HepG2 (cell line): ENCODE data around the gene MIER2. TPM values are rescaled to one million over a fixed set of nuclear protein-coding genes. Genes with fewer than 3 reads are reported as not detected.

ENCODE experiments used
- ATAC-seq: fragments of 200-7000 bp; cut with Tn5 transposase; 3 replicates; pipeline ENCODE4 v1.9.1; 2020; ENCODE audit warnings: mild to moderate bottlenecking, moderate library complexity
- BruUV-seq: library from RNA; stranded (reverse); fragments of 400-500 nt; replicated peaks from 2 replicates; lab custom pipeline; 2021; lab: Mats Ljungman, UMichigan
- CTCF ChIA-PET: fragments of 300-600 bp; formaldehyde crosslinking; extraction: SDS; loops from one replicate; lab custom pipeline; 2021; ENCODE audit warnings: low total read pairs, inconsistent platforms, low intra/inter-chr PET ratio; lab: Yijun Ruan, JAX
- POLR2A ChIA-PET: fragments of 350-600 bp; sonication (Branson Sonifier 250); formaldehyde crosslinking; loops from one replicate; lab custom pipeline; 2020; ENCODE audit warnings: antibody characterized with exemption, inconsistent platforms; lab: Yijun Ruan, JAX
- DNase-seq: peaks from one replicate; pipeline ENCODE4 v3.0.0-alpha.2; 2015; ENCODE audit warnings: low spot score
- FAIRE-seq: peaks from 3 replicates; lab custom pipeline; 2011; peaks lifted over from hg19 to GRCh38; lab: Jason Lieb, UNC
- H2AFZ ChIP-seq: one replicate; pipeline ENCODE4 v1.6.1; 2011; ENCODE audit warnings: low read length, inconsistent platforms
- H3K27ac ChIP-seq: fragments of 300-600 bp; 3 replicates; pipeline ENCODE4 v1.8.0; 2011; ENCODE audit warnings: mixed run types, mild to moderate bottlenecking, mixed read lengths, low read length, inconsistent platforms; ENCODE audit not compliant: insufficient read depth; ENCODE audit errors: extremely low read length
- H3K27me3 ChIP-seq, 2 experiments: fragments of 200-600 bp in 1 of 2; 2 replicates in 1 of 2; 3 replicates in 1 of 2; pipeline versions ENCODE4 v1.6.0 to v1.8.0; 2011; ENCODE audit warnings: low read length in 2 of 2, mild to moderate bottlenecking in 2 of 2, moderate library complexity in 2 of 2, inconsistent platforms in 1 of 2; ENCODE audit not compliant: insufficient read depth in 2 of 2, control insufficient read depth in 1 of 2
- H3K36me3 ChIP-seq, 2 experiments: fragments of 200-600 bp in 1 of 2; replicated peaks in 1 of 2; 2 replicates in 1 of 2; 3 replicates in 1 of 2; pipeline versions ENCODE4 v1.5.1 to v1.8.0; 2011; ENCODE audit warnings: low read length in 2 of 2, inconsistent platforms in 1 of 2; ENCODE audit not compliant: insufficient read depth in 2 of 2, control insufficient read depth in 1 of 2
- H3K4me1 ChIP-seq: 2 replicates; pipeline ENCODE4 v1.5.1; 2012; ENCODE audit warnings: low read length, inconsistent platforms; ENCODE audit not compliant: insufficient read depth
- H3K4me2 ChIP-seq: 2 replicates; pipeline ENCODE4 v1.6.0; 2011; ENCODE audit warnings: low read depth, low read length, inconsistent platforms
- H3K4me3 ChIP-seq, 3 experiments: fragments of 200-600 bp in 1 of 3; sonication (generic), shearing (Covaris generic) in 1 of 3; replicated peaks in 1 of 3; 2 replicates each; pipeline ENCODE4 v1.5.1; 2011 to 2016; ENCODE audit warnings: low read length in 3 of 3, inconsistent platforms in 2 of 3, low read depth in 2 of 3, mild to moderate bottlenecking in 2 of 3, control low read depth in 1 of 3, mixed read lengths in 1 of 3; ENCODE audit not compliant: insufficient read depth in 1 of 3
- H3K79me2 ChIP-seq: one replicate; pipeline ENCODE4 v1.6.1; 2011; ENCODE audit warnings: low read length, inconsistent platforms; ENCODE audit not compliant: insufficient read depth
- H3K9ac ChIP-seq: 2 replicates; pipeline ENCODE4 v1.6.0; 2011; ENCODE audit warnings: mild to moderate bottlenecking, low read depth, low read length, inconsistent platforms; ENCODE audit not compliant: insufficient read depth
- H3K9me3 ChIP-seq: 2 replicates; pipeline ENCODE4 v1.5.1; 2012; ENCODE audit warnings: mild to moderate bottlenecking, low read length
- H4K20me1 ChIP-seq: 2 replicates; pipeline ENCODE4 v1.6.0; 2011; ENCODE audit warnings: inconsistent platforms, mild to moderate bottlenecking, low read length, moderate library complexity; ENCODE audit not compliant: insufficient read depth
- ATRX ChIP-seq: sonication (generic); formaldehyde crosslinking; IDR thresholded peaks from 2 replicates; pipeline ENCODE4 v1.4.0; 2020; ENCODE audit warnings: missing genetic modification reagents, borderline replicate concordance
- NRL ChIP-seq: sonication (generic); formaldehyde crosslinking; IDR thresholded peaks from 2 replicates; pipeline ENCODE4 v1.5.0; 2020; ENCODE audit warnings: missing genetic modification reagents, mild to moderate bottlenecking, moderate library complexity, borderline replicate concordance
- ZBTB38 ChIP-seq: sonication (generic); formaldehyde crosslinking; IDR thresholded peaks from 2 replicates; pipeline ENCODE4 v1.5.1; 2020; ENCODE audit warnings: mild to moderate bottlenecking, missing genetic modification reagents
- ZC3H13 ChIP-seq: sonication (generic); formaldehyde crosslinking; IDR thresholded peaks from 2 replicates; pipeline ENCODE4 v1.8.1; 2023; ENCODE audit warnings: mild to moderate bottlenecking, missing genetic modification reagents, moderate library complexity
- ZNF446 ChIP-seq: sonication (generic); formaldehyde crosslinking; IDR thresholded peaks from 2 replicates; pipeline ENCODE4 v1.5.0; 2020; ENCODE audit warnings: mild to moderate bottlenecking, missing genetic modification reagents
- ZNF501 ChIP-seq: sonication (generic); formaldehyde crosslinking; IDR thresholded peaks from 2 replicates; pipeline ENCODE4 v1.5.1; 2020; ENCODE audit warnings: mild to moderate bottlenecking, moderate library complexity, missing genetic modification reagents
- ZNF598 ChIP-seq: sonication (generic); formaldehyde crosslinking; IDR thresholded peaks from 2 replicates; pipeline ENCODE4 v1.5.1; 2020; ENCODE audit warnings: mild to moderate bottlenecking, missing genetic modification reagents, borderline replicate concordance
- ZSCAN25 ChIP-seq: sonication (generic); formaldehyde crosslinking; IDR thresholded peaks from 2 replicates; pipeline ENCODE4 v1.8.0; 2022; ENCODE audit warnings: mild to moderate bottlenecking, missing genetic modification reagents
- WGBS: methylation state at CpG from one replicate; pipeline ENCODE4 v1.1.6; 2017; ENCODE audit warnings: low lambda C conversion rate; 5-methylcytosine and 5-hydroxymethylcytosine counted together
- in situ Hi-C: cut with HindIII; loops from 2 replicates; pipeline ENCODE4 v1.10.0; 2017; ENCODE audit warnings: low pct_unique_long_range_greater_than_20kb; ENCODE audit not compliant: extremely low pct_ligation_motif_present
- intact Hi-C: fragments of 100-400 bp; cut with micrococcal nuclease; formaldehyde crosslinking; loops from one replicate; pipeline ENCODE4 v1.10.0; 2022; ENCODE audit not compliant: unreplicated experiment
- polyA plus RNA-seq, 8 experiments: library from polyadenylated mRNA; depleted of rRNA in 3 of 8; stranded (reverse) in 7 of 8; unstranded in 1 of 8; fragments of >200 nt; fragmentation: Illumina TruSeq in 4 of 8; extraction: Trizol in 4 of 8; gene quantifications; 2 replicates each; pipeline versions ENCODE4 v1.2.1 to v1.2.3, GENCODE V29; 2011 to 2016; ENCODE audit warnings: low read depth in 4 of 8, missing spikeins in 1 of 8, mixed read lengths in 1 of 8; ENCODE audit not compliant: insufficient read depth in 1 of 8
- total RNA-seq, 5 experiments: library from RNA; depleted of rRNA; stranded (reverse); fragments of >200 nt; fragmentation: Illumina TruSeq; extraction: Trizol; gene quantifications; 2 replicates each; pipeline ENCODE4 v1.2.3, GENCODE V29; 2016; ENCODE audit warnings: low read depth in 1 of 5
- TF ChIP-seq, protein P1 (sequence below): sonication (generic); formaldehyde crosslinking; IDR thresholded peaks from 2 replicates; pipeline ENCODE4 v1.5.1; 2020; ENCODE audit warnings: mild to moderate bottlenecking, missing genetic modification reagents, moderate library complexity
- TF ChIP-seq, protein P2 (sequence below): sonication (generic); formaldehyde crosslinking; IDR thresholded peaks from 2 replicates; pipeline ENCODE4 v1.4.0; 2020; ENCODE audit warnings: missing genetic modification reagents, mild to moderate bottlenecking, borderline replicate concordance
- TF ChIP-seq, protein P3 (sequence below): sonication (generic); formaldehyde crosslinking; IDR thresholded peaks from 2 replicates; pipeline ENCODE4 v1.9.0; 2022; ENCODE audit warnings: missing genetic modification reagents, mild to moderate bottlenecking, borderline replicate concordance

Gene MIER2
- total and polyA plus RNA-seq, 2 of the 13 experiments (the other 11 are each of a cell fraction or from before 2014, with no cell fraction given), result 9.6 to 25.7 TPM

DNA sequence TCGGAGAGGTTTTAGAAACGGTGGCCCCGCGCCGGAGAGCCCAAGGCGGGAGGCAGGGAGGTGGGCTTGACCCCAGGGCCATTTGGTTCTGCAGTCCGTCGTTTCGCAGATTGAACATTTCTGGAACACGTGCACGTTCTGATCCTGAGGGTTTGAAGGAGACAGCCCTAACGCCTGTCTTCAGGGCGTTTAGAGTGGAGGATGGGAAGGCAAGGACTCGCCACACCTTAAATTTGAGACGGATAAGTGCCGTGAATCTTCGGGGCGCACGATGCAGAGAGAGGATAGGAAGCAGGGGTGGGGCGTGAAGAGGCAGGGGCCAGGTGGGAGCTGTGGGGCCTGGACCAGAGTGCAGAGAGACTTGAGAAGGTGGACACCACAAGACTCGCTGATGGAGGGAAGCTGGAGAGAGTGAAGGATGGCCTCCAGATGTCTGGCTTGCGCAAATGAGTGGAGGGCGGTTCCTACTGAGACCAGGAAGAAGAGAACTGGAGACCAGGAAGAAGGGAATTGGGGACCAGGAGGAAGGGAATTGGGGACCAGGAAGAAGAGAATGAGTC lies 804 bp upstream of the MIER2 start:
- 91% methylated on average over 23 of the region's 23 CpGs for WGBS
- POLR2A ChIA-PET, result interaction anchor here (0.6 kb wide), 1 partner anchor 179 kb away, joined by 4 read pairs; no protein-coding TSS in a partner anchor

More for the DNA sequence above, 804 bp upstream of the MIER2 start:
- DNase-seq (no peak), ATAC-seq (no peak), FAIRE-seq (no peak)
- Histone ChIP-seq H3K4me3 (peak overlapping the region in 1 of 3 experiments; percentile 72; a peak in 1 of 6 replicates), H3K36me3 (peaks cover 0 to 1% of the 10 kb centered on the region in 2 experiments; a peak in 1 of 5 replicates), H3K79me2 (peaks cover 37% of the 10 kb centered on the region), H2AFZ (no peak overlapping the region), H3K27ac (no peak overlapping the region), H3K27me3 (no peaks in the 10 kb centered on the region; a peak in 1 of 5 replicates), H4K20me1 (peaks cover 24% of the 10 kb centered on the region), H3K9ac (no peak overlapping the region), H3K9me3 (no peaks in the 10 kb centered on the region), H3K4me1 (peaks cover 57% of the 10 kb centered on the region), H3K4me2 (peak overlapping the region; percentile 61)
- in situ Hi-C loops, result no loop called here
- intact Hi-C loops, result no loop called here
- no TSS peak for BruUV-seq
- TF ChIP-seq, protein P1, sequence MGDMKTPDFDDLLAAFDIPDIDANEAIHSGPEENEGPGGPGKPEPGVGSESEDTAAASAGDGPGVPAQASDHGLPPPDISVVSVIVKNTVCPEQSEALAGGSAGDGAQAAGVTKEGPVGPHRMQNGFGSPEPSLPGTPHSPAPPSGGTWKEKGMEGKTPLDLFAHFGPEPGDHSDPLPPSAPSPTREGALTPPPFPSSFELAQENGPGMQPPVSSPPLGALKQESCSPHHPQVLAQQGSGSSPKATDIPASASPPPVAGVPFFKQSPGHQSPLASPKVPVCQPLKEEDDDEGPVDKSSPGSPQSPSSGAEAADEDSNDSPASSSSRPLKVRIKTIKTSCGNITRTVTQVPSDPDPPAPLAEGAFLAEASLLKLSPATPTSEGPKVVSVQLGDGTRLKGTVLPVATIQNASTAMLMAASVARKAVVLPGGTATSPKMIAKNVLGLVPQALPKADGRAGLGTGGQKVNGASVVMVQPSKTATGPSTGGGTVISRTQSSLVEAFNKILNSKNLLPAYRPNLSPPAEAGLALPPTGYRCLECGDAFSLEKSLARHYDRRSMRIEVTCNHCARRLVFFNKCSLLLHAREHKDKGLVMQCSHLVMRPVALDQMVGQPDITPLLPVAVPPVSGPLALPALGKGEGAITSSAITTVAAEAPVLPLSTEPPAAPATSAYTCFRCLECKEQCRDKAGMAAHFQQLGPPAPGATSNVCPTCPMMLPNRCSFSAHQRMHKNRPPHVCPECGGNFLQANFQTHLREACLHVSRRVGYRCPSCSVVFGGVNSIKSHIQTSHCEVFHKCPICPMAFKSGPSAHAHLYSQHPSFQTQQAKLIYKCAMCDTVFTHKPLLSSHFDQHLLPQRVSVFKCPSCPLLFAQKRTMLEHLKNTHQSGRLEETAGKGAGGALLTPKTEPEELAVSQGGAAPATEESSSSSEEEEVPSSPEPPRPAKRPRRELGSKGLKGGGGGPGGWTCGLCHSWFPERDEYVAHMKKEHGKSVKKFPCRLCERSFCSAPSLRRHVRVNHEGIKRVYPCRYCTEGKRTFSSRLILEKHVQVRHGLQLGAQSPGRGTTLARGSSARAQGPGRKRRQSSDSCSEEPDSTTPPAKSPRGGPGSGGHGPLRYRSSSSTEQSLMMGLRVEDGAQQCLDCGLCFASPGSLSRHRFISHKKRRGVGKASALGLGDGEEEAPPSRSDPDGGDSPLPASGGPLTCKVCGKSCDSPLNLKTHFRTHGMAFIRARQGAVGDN (CRISPR knock-in tag), result 0 out of 2 replicates have a peak, but pooled peaks have one; percentile 4
- TF ChIP-seq, protein P2, sequence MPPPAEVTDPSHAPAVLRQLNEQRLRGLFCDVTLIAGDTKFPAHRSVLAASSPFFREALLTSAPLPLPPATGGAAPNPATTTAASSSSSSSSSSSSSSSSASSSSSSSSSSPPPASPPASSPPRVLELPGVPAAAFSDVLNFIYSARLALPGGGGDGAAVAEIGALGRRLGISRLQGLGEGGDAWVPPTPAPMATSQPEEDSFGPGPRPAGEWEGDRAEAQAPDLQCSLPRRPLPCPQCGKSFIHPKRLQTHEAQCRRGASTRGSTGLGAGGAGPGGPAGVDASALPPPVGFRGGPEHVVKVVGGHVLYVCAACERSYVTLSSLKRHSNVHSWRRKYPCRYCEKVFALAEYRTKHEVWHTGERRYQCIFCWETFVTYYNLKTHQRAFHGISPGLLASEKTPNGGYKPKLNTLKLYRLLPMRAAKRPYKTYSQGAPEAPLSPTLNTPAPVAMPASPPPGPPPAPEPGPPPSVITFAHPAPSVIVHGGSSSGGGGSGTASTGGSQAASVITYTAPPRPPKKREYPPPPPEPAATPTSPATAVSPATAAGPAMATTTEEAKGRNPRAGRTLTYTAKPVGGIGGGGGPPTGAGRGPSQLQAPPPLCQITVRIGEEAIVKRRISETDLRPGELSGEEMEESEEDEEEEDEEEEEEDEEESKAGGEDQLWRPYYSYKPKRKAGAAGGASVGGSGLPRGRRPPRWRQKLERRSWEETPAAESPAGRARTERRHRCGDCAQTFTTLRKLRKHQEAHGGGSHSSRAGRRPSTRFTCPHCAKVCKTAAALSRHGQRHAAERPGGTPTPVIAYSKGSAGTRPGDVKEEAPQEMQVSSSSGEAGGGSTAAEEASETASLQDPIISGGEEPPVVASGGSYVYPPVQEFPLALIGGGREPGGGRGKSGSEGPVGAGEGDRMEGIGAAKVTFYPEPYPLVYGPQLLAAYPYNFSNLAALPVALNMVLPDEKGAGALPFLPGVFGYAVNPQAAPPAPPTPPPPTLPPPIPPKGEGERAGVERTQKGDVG, result 0 out of 2 replicates have a peak, but pooled peaks have one; percentile 13
- TF ChIP-seq ATRX (CRISPR knock-in tag), result no peak
- no peak for TF ChIP-seq ZNF501 (CRISPR knock-in tag)
- TF ChIP-seq ZNF446 (CRISPR knock-in tag), result no peak
- TF ChIP-seq NRL (CRISPR knock-in tag), result peak; percentile 86; the same call in 1 of the 2 replicates
- TF ChIP-seq, protein P3, sequence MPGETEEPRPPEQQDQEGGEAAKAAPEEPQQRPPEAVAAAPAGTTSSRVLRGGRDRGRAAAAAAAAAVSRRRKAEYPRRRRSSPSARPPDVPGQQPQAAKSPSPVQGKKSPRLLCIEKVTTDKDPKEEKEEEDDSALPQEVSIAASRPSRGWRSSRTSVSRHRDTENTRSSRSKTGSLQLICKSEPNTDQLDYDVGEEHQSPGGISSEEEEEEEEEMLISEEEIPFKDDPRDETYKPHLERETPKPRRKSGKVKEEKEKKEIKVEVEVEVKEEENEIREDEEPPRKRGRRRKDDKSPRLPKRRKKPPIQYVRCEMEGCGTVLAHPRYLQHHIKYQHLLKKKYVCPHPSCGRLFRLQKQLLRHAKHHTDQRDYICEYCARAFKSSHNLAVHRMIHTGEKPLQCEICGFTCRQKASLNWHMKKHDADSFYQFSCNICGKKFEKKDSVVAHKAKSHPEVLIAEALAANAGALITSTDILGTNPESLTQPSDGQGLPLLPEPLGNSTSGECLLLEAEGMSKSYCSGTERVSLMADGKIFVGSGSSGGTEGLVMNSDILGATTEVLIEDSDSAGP (CRISPR knock-in tag), result peak; percentile 17; the same call in 1 of the 2 replicates
- TF ChIP-seq ZC3H13 (CRISPR knock-in tag), result no peak
- peak; percentile 27; the same call in 1 of the 2 replicates for TF ChIP-seq ZBTB38 (CRISPR knock-in tag)
- peak; percentile 28; the same call in 1 of the 2 replicates for TF ChIP-seq ZNF598 (CRISPR knock-in tag)
- TF ChIP-seq ZSCAN25 (CRISPR knock-in tag), result peak; percentile 71; the same call in 1 of the 2 replicates
- CTCF ChIA-PET, result no interaction called here
